K562 (cell line): Measurements from ENCODE around the gene SLC36A1. TPM values are rescaled to one million over a fixed set of nuclear protein-coding genes. Genes with fewer than 3 reads are reported as not detected.

Source experiments
- CBX8 ChIP-seq: fragments of 200-600 bp; sonication (generic); IDR thresholded peaks from 2 replicates; pipeline ENCODE4 v1.6.1; 2012; ENCODE audit warnings: borderline replicate concordance, mixed run types, low read depth, mild to moderate bottlenecking, moderate library complexity, mixed read lengths, low read length, control low read depth, inconsistent platforms; ENCODE audit not compliant: poor library complexity, severe bottlenecking; ENCODE audit errors: extremely low read depth
- CEBPB ChIP-seq: fragments of 450-650 bp; IDR thresholded peaks from 2 replicates; pipeline ENCODE4 v1.6.1; 2016; ENCODE audit warnings: missing genetic modification characterization, missing compliant biosample characterization
- CXXC5 ChIP-seq: fragments of 250-450 bp; sonication (Bioruptor Pico); IDR thresholded peaks from 2 replicates; pipeline ENCODE4 v1.8.0; 2022; ENCODE audit warnings: inconsistent platforms, mild to moderate bottlenecking, moderate library complexity
- FOXJ2 ChIP-seq: fragments of 200-800 bp; sonication (Bioruptor generic); IDR thresholded peaks from 2 replicates; pipeline ENCODE4 v1.6.1; 2016; ENCODE audit warnings: missing genetic modification characterization, missing compliant biosample characterization
- MAZ ChIP-seq, 2 experiments: fragments of 450-650 bp in 1 of 2; sonication (generic) in 1 of 2; formaldehyde crosslinking; IDR thresholded peaks in 1 of 2; conservative IDR thresholded peaks in 1 of 2; 2 replicates each; pipeline versions ENCODE4 v1.4.0 to v1.5.0; 2020; ENCODE audit warnings: mild to moderate bottlenecking in 1 of 2, missing genetic modification reagents in 1 of 2
- MCM2 ChIP-seq: fragments of 450-650 bp; IDR thresholded peaks from 2 replicates; pipeline ENCODE4 v1.6.1; 2017; ENCODE audit warnings: low read depth, mild to moderate bottlenecking
- MTF1 ChIP-seq: fragments of 250-450 bp; sonication (Bioruptor Pico); IDR thresholded peaks from 2 replicates; pipeline ENCODE4 v1.9.0; 2021; ENCODE audit warnings: moderate library complexity, mild to moderate bottlenecking, inconsistent platforms, borderline replicate concordance
- NFATC3 ChIP-seq: fragments of 450-650 bp; IDR thresholded peaks from 2 replicates; pipeline ENCODE4 v1.6.1; 2017; ENCODE audit warnings: mild to moderate bottlenecking
- PHF20 ChIP-seq: fragments of 450-650 bp; IDR thresholded peaks from 2 replicates; pipeline ENCODE4 v1.6.1; 2018; ENCODE audit not compliant: partially characterized antibody
- PRMT5 ChIP-seq: sonication (generic); formaldehyde crosslinking; IDR thresholded peaks from 2 replicates; pipeline ENCODE4 v1.5.0; 2020; ENCODE audit warnings: missing genetic modification reagents
- RBFOX2 ChIP-seq: fragments of 200-400 bp; formaldehyde crosslinking; IDR thresholded peaks from 2 replicates; pipeline ENCODE4 v1.6.1; 2017; ENCODE audit warnings: low read depth, mild to moderate bottlenecking, low read length, moderate library complexity
- SAFB2 ChIP-seq: fragments of 200-400 bp; formaldehyde crosslinking; IDR thresholded peaks from 2 replicates; pipeline ENCODE4 v1.6.1; 2018; ENCODE audit warnings: borderline replicate concordance, low read length, low read depth, moderate library complexity; ENCODE audit not compliant: severe bottlenecking
- SRSF9 ChIP-seq: fragments of 200-400 bp; formaldehyde crosslinking; IDR thresholded peaks from 2 replicates; pipeline ENCODE4 v1.6.1; 2017; ENCODE audit warnings: low read depth, low read length, borderline replicate concordance
- XRCC5 ChIP-seq: fragments of 200-400 bp; formaldehyde crosslinking; IDR thresholded peaks from 2 replicates; pipeline ENCODE4 v1.6.1; 2017; ENCODE audit warnings: low read depth, mild to moderate bottlenecking, low read length
- ZNF274 ChIP-seq: IDR thresholded peaks from 2 replicates; pipeline ENCODE4 v1.6.1; 2011; ENCODE audit warnings: low read depth, mild to moderate bottlenecking, low read length, moderate library complexity, borderline replicate concordance
- ZNF707 ChIP-seq: fragments of 250-450 bp; sonication (Bioruptor Pico); conservative IDR thresholded peaks from 2 replicates; pipeline ENCODE4 v1.8.0; 2022; ENCODE audit warnings: inconsistent platforms, mild to moderate bottlenecking, moderate library complexity
- polyA plus RNA-seq, 8 experiments: library from polyadenylated mRNA; depleted of rRNA in 4 of 8; stranded (reverse) in 5 of 8; unstranded in 3 of 8; fragments of >200 nt; fragmentation: Nextera tagmentation in 2 of 8; fragmentation: Illumina TruSeq in 1 of 8; extraction: Ambion mirVana in 2 of 8; extraction: Trizol in 1 of 8; gene quantifications; 2 replicates each; pipeline versions ENCODE4 v1.2.1 to v1.2.3, GENCODE V29; 2011 to 2014; ENCODE audit warnings: inconsistent platforms in 1 of 8, missing spikeins in 1 of 8
- total RNA-seq, 7 experiments: library from RNA; depleted of rRNA in 6 of 7; stranded (reverse); fragments of >200 nt in 6 of 7; fragmentation: Illumina TruSeq in 2 of 7; extraction: Trizol in 2 of 7; gene quantifications; 2 replicates each; pipeline versions ENCODE4 v1.2.1 to v1.2.3, GENCODE V29; 2011 to 2021; ENCODE audit warnings: low replicate concordance in 1 of 7
- TF ChIP-seq, protein P1 (sequence below): fragments of 450-650 bp; conservative IDR thresholded peaks from 2 replicates; pipeline ENCODE4 v1.6.1; 2016; ENCODE audit warnings: missing genetic modification characterization, low read depth, mild to moderate bottlenecking, missing compliant biosample characterization, moderate library complexity
- TF ChIP-seq, protein P2 (sequence below): fragments of 200-400 bp; formaldehyde crosslinking; IDR thresholded peaks from 2 replicates; pipeline ENCODE4 v1.6.1; 2017; ENCODE audit warnings: mild to moderate bottlenecking, low read depth, low read length, moderate library complexity
- TF ChIP-seq, protein P3 (sequence below): fragments of 450-650 bp; IDR thresholded peaks from 2 replicates; pipeline ENCODE4 v1.7.1; 2018; ENCODE audit warnings: mild to moderate bottlenecking, low read depth; ENCODE audit not compliant: partially characterized antibody

Gene SLC36A1
- total and polyA plus RNA-seq, 9 of the 15 experiments (the other 6 are each of a cell fraction or from before 2014, with no cell fraction given), result 1.6 to 8.4 (median 4.6) TPM

DNA sequence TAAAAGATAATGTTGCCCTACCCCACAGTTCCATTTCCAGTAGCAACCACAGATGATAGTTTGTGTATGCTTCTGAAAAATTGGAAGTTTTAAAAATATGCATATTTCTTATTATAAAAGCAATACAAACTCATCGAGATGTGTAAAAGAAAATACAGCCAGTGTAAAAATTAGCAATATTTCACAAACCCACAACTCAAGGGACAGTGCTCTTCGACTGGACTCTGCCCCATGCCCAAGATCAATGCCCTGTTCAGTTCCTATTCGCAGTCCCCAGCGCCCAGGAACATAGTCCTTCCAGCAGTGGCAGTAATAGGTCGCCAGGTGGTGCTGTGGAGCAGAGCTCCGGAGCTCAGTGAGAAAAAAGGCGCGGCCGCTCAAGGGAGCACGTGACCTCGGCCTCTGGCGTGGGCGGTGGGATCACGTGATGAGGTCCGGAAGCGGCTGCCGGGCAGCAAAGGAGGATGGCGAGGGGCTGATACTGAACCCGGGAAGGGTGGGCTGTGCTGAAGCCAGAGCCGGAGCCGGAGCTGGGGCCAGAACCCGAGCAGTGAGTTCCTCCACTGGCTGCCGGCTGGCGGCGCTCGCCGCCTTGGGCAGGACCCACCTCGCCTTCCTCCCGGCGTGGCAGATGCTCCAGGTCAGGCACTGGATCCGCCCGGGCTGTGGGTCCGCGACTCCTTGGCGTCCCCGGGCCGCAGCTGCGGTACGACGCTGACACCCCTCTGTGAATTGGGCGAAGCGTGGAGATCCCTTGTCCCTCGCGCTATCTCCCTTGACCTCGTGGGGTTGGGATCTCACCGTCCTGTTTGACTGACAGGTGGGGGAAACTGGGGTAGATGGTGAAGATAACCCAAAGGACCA lies at the start of gene SLC36A1 (continued):
- TF ChIP-seq CBX8 (no peak), CEBPB (no peak), SAFB2 (no peak), SRSF9 (no peak), ZNF274 (no peak; the same call in 1 of the 2 replicates), FOXJ2 (tag) (no peak), MTF1 (no peak), CXXC5 (peak; percentile 92), MAZ (CRISPR knock-in tag; conservative IDR thresholded peaks at IDR 0.05 in 1 of 2, IDR thresholded peaks at IDR 0.05 in 1 of 2) (peak; percentile 26 to 65; a peak in 2 of 4 replicates), MCM2 (no peak), RBFOX2 (peak; percentile 82), ZNF707 (CRISPR knock-in tag) (no peak), NFATC3 (no peak), PRMT5 (CRISPR knock-in tag) (no peak), XRCC5 (peak; percentile 91), PHF20 (peak; percentile 80)
- TF ChIP-seq, protein P1, sequence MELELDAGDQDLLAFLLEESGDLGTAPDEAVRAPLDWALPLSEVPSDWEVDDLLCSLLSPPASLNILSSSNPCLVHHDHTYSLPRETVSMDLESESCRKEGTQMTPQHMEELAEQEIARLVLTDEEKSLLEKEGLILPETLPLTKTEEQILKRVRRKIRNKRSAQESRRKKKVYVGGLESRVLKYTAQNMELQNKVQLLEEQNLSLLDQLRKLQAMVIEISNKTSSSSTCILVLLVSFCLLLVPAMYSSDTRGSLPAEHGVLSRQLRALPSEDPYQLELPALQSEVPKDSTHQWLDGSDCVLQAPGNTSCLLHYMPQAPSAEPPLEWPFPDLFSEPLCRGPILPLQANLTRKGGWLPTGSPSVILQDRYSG, result no peak
- TF ChIP-seq, protein P2, sequence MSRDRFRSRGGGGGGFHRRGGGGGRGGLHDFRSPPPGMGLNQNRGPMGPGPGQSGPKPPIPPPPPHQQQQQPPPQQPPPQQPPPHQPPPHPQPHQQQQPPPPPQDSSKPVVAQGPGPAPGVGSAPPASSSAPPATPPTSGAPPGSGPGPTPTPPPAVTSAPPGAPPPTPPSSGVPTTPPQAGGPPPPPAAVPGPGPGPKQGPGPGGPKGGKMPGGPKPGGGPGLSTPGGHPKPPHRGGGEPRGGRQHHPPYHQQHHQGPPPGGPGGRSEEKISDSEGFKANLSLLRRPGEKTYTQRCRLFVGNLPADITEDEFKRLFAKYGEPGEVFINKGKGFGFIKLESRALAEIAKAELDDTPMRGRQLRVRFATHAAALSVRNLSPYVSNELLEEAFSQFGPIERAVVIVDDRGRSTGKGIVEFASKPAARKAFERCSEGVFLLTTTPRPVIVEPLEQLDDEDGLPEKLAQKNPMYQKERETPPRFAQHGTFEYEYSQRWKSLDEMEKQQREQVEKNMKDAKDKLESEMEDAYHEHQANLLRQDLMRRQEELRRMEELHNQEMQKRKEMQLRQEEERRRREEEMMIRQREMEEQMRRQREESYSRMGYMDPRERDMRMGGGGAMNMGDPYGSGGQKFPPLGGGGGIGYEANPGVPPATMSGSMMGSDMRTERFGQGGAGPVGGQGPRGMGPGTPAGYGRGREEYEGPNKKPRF, result no peak
- TF ChIP-seq, protein P3, sequence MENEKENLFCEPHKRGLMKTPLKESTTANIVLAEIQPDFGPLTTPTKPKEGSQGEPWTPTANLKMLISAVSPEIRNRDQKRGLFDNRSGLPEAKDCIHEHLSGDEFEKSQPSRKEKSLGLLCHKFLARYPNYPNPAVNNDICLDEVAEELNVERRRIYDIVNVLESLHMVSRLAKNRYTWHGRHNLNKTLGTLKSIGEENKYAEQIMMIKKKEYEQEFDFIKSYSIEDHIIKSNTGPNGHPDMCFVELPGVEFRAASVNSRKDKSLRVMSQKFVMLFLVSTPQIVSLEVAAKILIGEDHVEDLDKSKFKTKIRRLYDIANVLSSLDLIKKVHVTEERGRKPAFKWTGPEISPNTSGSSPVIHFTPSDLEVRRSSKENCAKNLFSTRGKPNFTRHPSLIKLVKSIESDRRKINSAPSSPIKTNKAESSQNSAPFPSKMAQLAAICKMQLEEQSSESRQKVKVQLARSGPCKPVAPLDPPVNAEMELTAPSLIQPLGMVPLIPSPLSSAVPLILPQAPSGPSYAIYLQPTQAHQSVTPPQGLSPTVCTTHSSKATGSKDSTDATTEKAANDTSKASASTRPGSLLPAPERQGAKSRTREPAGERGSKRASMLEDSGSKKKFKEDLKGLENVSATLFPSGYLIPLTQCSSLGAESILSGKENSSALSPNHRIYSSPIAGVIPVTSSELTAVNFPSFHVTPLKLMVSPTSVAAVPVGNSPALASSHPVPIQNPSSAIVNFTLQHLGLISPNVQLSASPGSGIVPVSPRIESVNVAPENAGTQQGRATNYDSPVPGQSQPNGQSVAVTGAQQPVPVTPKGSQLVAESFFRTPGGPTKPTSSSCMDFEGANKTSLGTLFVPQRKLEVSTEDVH, result peak; percentile 81
